Mesodermal cell (in vitro differentiated cells): ENCODE data around the gene VTI1B.

ENCODE experiments used
- H3K27ac ChIP-seq: 2 replicates; pipeline ENCODE4 v1.7.0; 2013; ENCODE audit warnings: mild to moderate bottlenecking, low read depth, low read length, moderate library complexity; ENCODE audit not compliant: severe bottlenecking
- H3K36me3 ChIP-seq: 2 replicates; pipeline ENCODE4 v1.7.1; 2013; ENCODE audit warnings: mild to moderate bottlenecking, low read length, moderate library complexity; ENCODE audit not compliant: control insufficient read depth, insufficient read depth
- H3K4me1 ChIP-seq: one replicate; pipeline ENCODE4 v1.7.1; 2013; ENCODE audit warnings: mild to moderate bottlenecking, low read length; ENCODE audit not compliant: insufficient read depth, control insufficient read depth, poor library complexity, severe bottlenecking
- H3K4me3 ChIP-seq: 2 replicates; pipeline ENCODE4 v1.7.0; 2013; ENCODE audit warnings: low read length, control low read depth, mild to moderate bottlenecking; ENCODE audit not compliant: insufficient read depth, poor library complexity, severe bottlenecking; ENCODE audit errors: extremely low read depth
- H3K9me3 ChIP-seq: 2 replicates; pipeline ENCODE4 v1.7.1; 2013; ENCODE audit warnings: mild to moderate bottlenecking, low read length, moderate library complexity; ENCODE audit not compliant: control insufficient read depth
- WGBS, 2 experiments: methylation state at CpG; one replicate each; pipeline ENCODE4 v1.1.5; 2013; ENCODE audit warnings: missing lambda C conversion rate in 2 of 2; ENCODE audit not compliant: insufficient coverage in 2 of 2; 5-methylcytosine and 5-hydroxymethylcytosine counted together

VTI1B gene

GRCh38 chr14:67650151-67650550, 24.3 kb downstream of the VTI1B start:
- no peak overlapping the region for H3K4me3 ChIP-seq
- no peaks in the 10 kb centered on the region for H3K9me3 ChIP-seq
- WGBS, 2 experiments = no CpG with 5 or more reads among the region's 1 CpG
- H3K4me1 ChIP-seq = no peaks in the 10 kb centered on the region
- no peak overlapping the region for H3K27ac ChIP-seq
- H3K36me3 ChIP-seq = peaks cover 100% of the 10 kb centered on the region

GRCh38 chr14:67646131-67646530, 28.3 kb downstream of the VTI1B start:
- H3K4me1 ChIP-seq = no peaks in the 10 kb centered on the region
- WGBS, 2 experiments = 78 to 87% methylated on average over 1 to 2 of the region's 3 CpGs
- no peak overlapping the region for H3K4me3 ChIP-seq
- H3K9me3 ChIP-seq = no peaks in the 10 kb centered on the region
- H3K36me3 ChIP-seq = peaks cover 83% of the 10 kb centered on the region
- H3K27ac ChIP-seq = no peak overlapping the region

- Histone ChIP-seq H3K9me3 (no peaks in the 10 kb centered on the region), H3K4me3 (no peak overlapping the region), H3K4me1 (no peaks in the 10 kb centered on the region), H3K27ac (no peak overlapping the region), H3K36me3 (peaks cover 75% of the 10 kb centered on the region)
- 89 to 100% methylated on average over 3 to 4 of the region's 5 CpGs for WGBS, 2 experiments
Observed at GRCh38 chr14:67645414-67645813, 29.0 kb downstream of the VTI1B start.

- H3K36me3 ChIP-seq = peaks cover 66% of the 10 kb centered on the region
- no peak overlapping the region for H3K4me3 ChIP-seq
- 83 to 94% methylated on average over 2 of the region's 2 CpGs for WGBS, 2 experiments
- no peaks in the 10 kb centered on the region for H3K4me1 ChIP-seq
- H3K27ac ChIP-seq = no peak overlapping the region
- no peaks in the 10 kb centered on the region for H3K9me3 ChIP-seq
Observed at GRCh38 chr14:67644428-67644827, 30.0 kb downstream of the VTI1B start.

- WGBS, 2 experiments = no CpG with 5 or more reads among the region's 1 CpG
- H3K27ac ChIP-seq = no peak overlapping the region
- H3K9me3 ChIP-seq = no peaks in the 10 kb centered on the region
- no peak overlapping the region for H3K4me3 ChIP-seq
- no peaks in the 10 kb centered on the region for H3K4me1 ChIP-seq
- peaks cover 58% of the 10 kb centered on the region for H3K36me3 ChIP-seq
Observed at GRCh38 chr14:67643713-67644112, 30.7 kb downstream of the VTI1B start.

- peaks cover 43% of the 10 kb centered on the region for H3K36me3 ChIP-seq
- no peaks in the 10 kb centered on the region for H3K9me3 ChIP-seq
- WGBS, 2 experiments = 100% methylated on average over 1 of the region's 5 CpGs
- H3K27ac ChIP-seq = no peak overlapping the region
- no peak overlapping the region for H3K4me3 ChIP-seq
- H3K4me1 ChIP-seq = no peaks in the 10 kb centered on the region
Observed at GRCh38 chr14:67641902-67642749, 32.3 kb downstream of the VTI1B start.

GRCh38 chr14:67641480-67641879, 33.0 kb downstream of the VTI1B start:
- Histone ChIP-seq H3K27ac (no peak overlapping the region), H3K4me3 (no peak overlapping the region), H3K4me1 (no peaks in the 10 kb centered on the region), H3K9me3 (no peaks in the 10 kb centered on the region), H3K36me3 (peaks cover 36% of the 10 kb centered on the region)
- no CpG with 5 or more reads among the region's 1 CpG for WGBS, 2 experiments

- H3K36me3 ChIP-seq = peaks cover 20% of the 10 kb centered on the region
- peaks cover 3% of the 10 kb centered on the region for H3K4me1 ChIP-seq
- no peak overlapping the region for H3K27ac ChIP-seq
- 93 to 96% methylated on average over 2 to 3 of the region's 3 CpGs for WGBS, 2 experiments
- H3K9me3 ChIP-seq = no peaks in the 10 kb centered on the region
- no peak overlapping the region for H3K4me3 ChIP-seq
Observed at GRCh38 chr14:67638642-67639041, 35.8 kb downstream of the VTI1B start.

GRCh38 chr14:67636361-67636919, 38.0 kb downstream of the VTI1B start:
- Histone ChIP-seq H3K9me3 (no peaks in the 10 kb centered on the region), H3K36me3 (peaks cover 18% of the 10 kb centered on the region), H3K27ac (no peak overlapping the region), H3K4me1 (peaks cover 3% of the 10 kb centered on the region), H3K4me3 (no peak overlapping the region)
- 89 to 100% methylated on average over 1 to 3 of the region's 3 CpGs for WGBS, 2 experiments

- H3K27ac ChIP-seq = no peak overlapping the region
- WGBS, 2 experiments = 89 to 100% methylated on average over 3 to 5 of the region's 5 CpGs
- peaks cover 3% of the 10 kb centered on the region for H3K4me1 ChIP-seq
- peaks cover 23% of the 10 kb centered on the region for H3K36me3 ChIP-seq
- H3K4me3 ChIP-seq = no peak overlapping the region
- no peaks in the 10 kb centered on the region for H3K9me3 ChIP-seq
Observed at GRCh38 chr14:67633451-67634147, 40.8 kb downstream of the VTI1B start.
